Measurements from ENCODE around the gene OR6C2.

The OR6C2 gene

GRCh38 chr12:55467836-55468235, 24.0 kb downstream of the OR6C2 start:
- TF ChIP-seq CREB1 (IDR thresholded peaks at IDR 0.05; ENCODE audit: low read depth) (no peak), EGR1 (IDR thresholded peaks at IDR 0.05) (no peak), CEBPB (IDR thresholded peaks at IDR 0.05) (no peak), TEAD4 (IDR thresholded peaks at IDR 0.05) (no peak), NFIC (IDR thresholded peaks at IDR 0.05) (no peak), EP300 (IDR thresholded peaks at IDR 0.05; ENCODE audit: borderline replicate concordance) (no peak), TCF12 (IDR thresholded peaks at IDR 0.05; ENCODE audit: low read depth) (no peak), YY1 (IDR thresholded peaks at IDR 0.05; ENCODE audit: low read depth) (no peak), ZBTB7A (IDR thresholded peaks at IDR 0.05; ENCODE audit: low read depth) (no peak), RAD21 (IDR thresholded peaks at IDR 0.05; ENCODE audit: low read depth) (no peak)
- TF ChIP-seq, protein P1, sequence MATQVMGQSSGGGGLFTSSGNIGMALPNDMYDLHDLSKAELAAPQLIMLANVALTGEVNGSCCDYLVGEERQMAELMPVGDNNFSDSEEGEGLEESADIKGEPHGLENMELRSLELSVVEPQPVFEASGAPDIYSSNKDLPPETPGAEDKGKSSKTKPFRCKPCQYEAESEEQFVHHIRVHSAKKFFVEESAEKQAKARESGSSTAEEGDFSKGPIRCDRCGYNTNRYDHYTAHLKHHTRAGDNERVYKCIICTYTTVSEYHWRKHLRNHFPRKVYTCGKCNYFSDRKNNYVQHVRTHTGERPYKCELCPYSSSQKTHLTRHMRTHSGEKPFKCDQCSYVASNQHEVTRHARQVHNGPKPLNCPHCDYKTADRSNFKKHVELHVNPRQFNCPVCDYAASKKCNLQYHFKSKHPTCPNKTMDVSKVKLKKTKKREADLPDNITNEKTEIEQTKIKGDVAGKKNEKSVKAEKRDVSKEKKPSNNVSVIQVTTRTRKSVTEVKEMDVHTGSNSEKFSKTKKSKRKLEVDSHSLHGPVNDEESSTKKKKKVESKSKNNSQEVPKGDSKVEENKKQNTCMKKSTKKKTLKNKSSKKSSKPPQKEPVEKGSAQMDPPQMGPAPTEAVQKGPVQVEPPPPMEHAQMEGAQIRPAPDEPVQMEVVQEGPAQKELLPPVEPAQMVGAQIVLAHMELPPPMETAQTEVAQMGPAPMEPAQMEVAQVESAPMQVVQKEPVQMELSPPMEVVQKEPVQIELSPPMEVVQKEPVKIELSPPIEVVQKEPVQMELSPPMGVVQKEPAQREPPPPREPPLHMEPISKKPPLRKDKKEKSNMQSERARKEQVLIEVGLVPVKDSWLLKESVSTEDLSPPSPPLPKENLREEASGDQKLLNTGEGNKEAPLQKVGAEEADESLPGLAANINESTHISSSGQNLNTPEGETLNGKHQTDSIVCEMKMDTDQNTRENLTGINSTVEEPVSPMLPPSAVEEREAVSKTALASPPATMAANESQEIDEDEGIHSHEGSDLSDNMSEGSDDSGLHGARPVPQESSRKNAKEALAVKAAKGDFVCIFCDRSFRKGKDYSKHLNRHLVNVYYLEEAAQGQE (IDR thresholded peaks at IDR 0.05; ENCODE audit: low read depth): no peak
- TF ChIP-seq, protein P2, sequence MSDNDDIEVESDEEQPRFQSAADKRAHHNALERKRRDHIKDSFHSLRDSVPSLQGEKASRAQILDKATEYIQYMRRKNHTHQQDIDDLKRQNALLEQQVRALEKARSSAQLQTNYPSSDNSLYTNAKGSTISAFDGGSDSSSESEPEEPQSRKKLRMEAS (IDR thresholded peaks at IDR 0.05): no peak
- TF ChIP-seq, protein P3, sequence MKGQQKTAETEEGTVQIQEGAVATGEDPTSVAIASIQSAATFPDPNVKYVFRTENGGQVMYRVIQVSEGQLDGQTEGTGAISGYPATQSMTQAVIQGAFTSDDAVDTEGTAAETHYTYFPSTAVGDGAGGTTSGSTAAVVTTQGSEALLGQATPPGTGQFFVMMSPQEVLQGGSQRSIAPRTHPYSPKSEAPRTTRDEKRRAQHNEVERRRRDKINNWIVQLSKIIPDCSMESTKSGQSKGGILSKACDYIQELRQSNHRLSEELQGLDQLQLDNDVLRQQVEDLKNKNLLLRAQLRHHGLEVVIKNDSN (IDR thresholded peaks at IDR 0.05): no peak

GRCh38 chr12:55469291-55469690, 25.4 kb downstream of the OR6C2 start:
- TF ChIP-seq YY1 (IDR thresholded peaks at IDR 0.05; ENCODE audit: low read depth) (no peak), RAD21 (IDR thresholded peaks at IDR 0.05; ENCODE audit: low read depth) (no peak), CEBPB (IDR thresholded peaks at IDR 0.05) (no peak), TAF1 (IDR thresholded peaks at IDR 0.05; ENCODE audit: low read depth) (no peak), TCF12 (IDR thresholded peaks at IDR 0.05; ENCODE audit: low read depth) (no peak), CREB1 (IDR thresholded peaks at IDR 0.05; ENCODE audit: low read depth) (no peak)
- TF ChIP-seq, protein P3 (IDR thresholded peaks at IDR 0.05): no peak
- TF ChIP-seq, protein P2 (IDR thresholded peaks at IDR 0.05): no peak

- TF ChIP-seq, protein P3 (IDR thresholded peaks at IDR 0.05): no peak
- no peak for TF ChIP-seq FOXM1 (IDR thresholded peaks at IDR 0.05; ENCODE audit: borderline replicate concordance, low read depth)
- TF ChIP-seq CREB1 (IDR thresholded peaks at IDR 0.05; ENCODE audit: low read depth): no peak
- no peak for TF ChIP-seq ZBTB7A (IDR thresholded peaks at IDR 0.05; ENCODE audit: low read depth)
- no peak for TF ChIP-seq TCF12 (IDR thresholded peaks at IDR 0.05; ENCODE audit: low read depth)
- TF ChIP-seq TAF1 (IDR thresholded peaks at IDR 0.05; ENCODE audit: low read depth): no peak
- TF ChIP-seq TEAD4 (IDR thresholded peaks at IDR 0.05): no peak
- no peak for TF ChIP-seq NFIC (IDR thresholded peaks at IDR 0.05)
- TF ChIP-seq CEBPB (IDR thresholded peaks at IDR 0.05): no peak
- TF ChIP-seq EGR1 (IDR thresholded peaks at IDR 0.05): no peak
- no peak for TF ChIP-seq YY1 (IDR thresholded peaks at IDR 0.05; ENCODE audit: low read depth)
- TF ChIP-seq, protein P2 (IDR thresholded peaks at IDR 0.05): no peak
- TF ChIP-seq, protein P1 (IDR thresholded peaks at IDR 0.05; ENCODE audit: low read depth): no peak
- TF ChIP-seq RAD21 (IDR thresholded peaks at IDR 0.05; ENCODE audit: low read depth): no peak
- no peak for TF ChIP-seq EP300 (IDR thresholded peaks at IDR 0.05; ENCODE audit: borderline replicate concordance)
Observed at GRCh38 chr12:55470088-55470829, 26.4 kb downstream of the OR6C2 start, which contains the start of gene OR6C70. Gene OR6C70, minus strand, starts transcription at chr12:55470138. Its CDS starts 0 bp downstream, at chr12:55470138.

DNA sequence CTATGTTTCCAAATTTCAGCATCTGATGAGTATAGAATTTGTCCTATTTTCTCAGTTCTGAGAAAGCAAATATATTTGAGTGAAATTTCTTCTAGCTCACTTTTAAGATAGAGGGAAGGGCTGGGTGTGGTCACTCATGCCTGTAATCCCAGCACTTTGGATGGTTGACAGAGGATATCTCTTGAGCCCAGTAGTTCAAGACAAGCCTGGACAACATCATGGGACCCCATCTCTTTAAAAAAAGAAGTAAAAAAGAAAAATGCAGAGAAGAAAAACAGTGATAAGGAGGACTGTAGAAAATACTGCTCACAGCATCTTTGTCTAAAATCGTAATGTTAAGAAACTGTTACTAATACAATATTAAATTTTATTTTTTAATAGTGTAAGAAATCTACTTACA, 28.4 kb downstream of the OR6C2 start:
- TF ChIP-seq TEAD4 (IDR thresholded peaks at IDR 0.05) (no peak), RAD21 (IDR thresholded peaks at IDR 0.05; ENCODE audit: low read depth) (no peak), FOXM1 (IDR thresholded peaks at IDR 0.05; ENCODE audit: borderline replicate concordance, low read depth) (no peak), EGR1 (IDR thresholded peaks at IDR 0.05) (no peak), TCF12 (IDR thresholded peaks at IDR 0.05; ENCODE audit: low read depth) (no peak), CREB1 (IDR thresholded peaks at IDR 0.05; ENCODE audit: low read depth) (no peak), NFIC (IDR thresholded peaks at IDR 0.05) (no peak), ZBTB7A (IDR thresholded peaks at IDR 0.05; ENCODE audit: low read depth) (no peak), CEBPB (IDR thresholded peaks at IDR 0.05) (no peak), YY1 (IDR thresholded peaks at IDR 0.05; ENCODE audit: low read depth) (no peak), EP300 (IDR thresholded peaks at IDR 0.05; ENCODE audit: borderline replicate concordance) (no peak), TAF1 (IDR thresholded peaks at IDR 0.05; ENCODE audit: low read depth) (no peak)
- TF ChIP-seq, protein P1 (IDR thresholded peaks at IDR 0.05; ENCODE audit: low read depth): no peak
- TF ChIP-seq, protein P3 (IDR thresholded peaks at IDR 0.05): no peak
- TF ChIP-seq, protein P2 (IDR thresholded peaks at IDR 0.05): no peak

Data from Ishikawa (cell line).